ENCODE measurements around the gene MCMBP.

Gene MCMBP, protein sequence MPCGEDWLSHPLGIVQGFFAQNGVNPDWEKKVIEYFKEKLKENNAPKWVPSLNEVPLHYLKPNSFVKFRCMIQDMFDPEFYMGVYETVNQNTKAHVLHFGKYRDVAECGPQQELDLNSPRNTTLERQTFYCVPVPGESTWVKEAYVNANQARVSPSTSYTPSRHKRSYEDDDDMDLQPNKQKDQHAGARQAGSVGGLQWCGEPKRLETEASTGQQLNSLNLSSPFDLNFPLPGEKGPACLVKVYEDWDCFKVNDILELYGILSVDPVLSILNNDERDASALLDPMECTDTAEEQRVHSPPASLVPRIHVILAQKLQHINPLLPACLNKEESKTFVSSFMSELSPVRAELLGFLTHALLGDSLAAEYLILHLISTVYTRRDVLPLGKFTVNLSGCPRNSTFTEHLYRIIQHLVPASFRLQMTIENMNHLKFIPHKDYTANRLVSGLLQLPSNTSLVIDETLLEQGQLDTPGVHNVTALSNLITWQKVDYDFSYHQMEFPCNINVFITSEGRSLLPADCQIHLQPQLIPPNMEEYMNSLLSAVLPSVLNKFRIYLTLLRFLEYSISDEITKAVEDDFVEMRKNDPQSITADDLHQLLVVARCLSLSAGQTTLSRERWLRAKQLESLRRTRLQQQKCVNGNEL

GRCh38 chr10:119872610-119872859, at the start of gene MCMBP:
TSS of gene MCMBP (minus strand) at chr10:119872843. CDS start at chr10:119872584, 259 bp downstream.
- no peaks in the 10 kb centered on the region for H3K27me3 ChIP-seq (ENCODE audit: control insufficient read depth, insufficient read depth, low read length)
- TF ChIP-seq CTCF (IDR thresholded peaks at IDR 0.05): no peak
- no peaks in the 10 kb centered on the region for H3K36me3 ChIP-seq (ENCODE audit: control insufficient read depth, insufficient read depth, low read length)
- H3K4me1 ChIP-seq: peaks cover 4% of the 10 kb centered on the region
- peak within 1 kb of the TSS; percentile 73 for H3K4me3 ChIP-seq (ENCODE audit: low read depth, low read length)
- H2AFZ ChIP-seq: peak within 1 kb of the TSS; percentile 99
- peak within 1 kb of the TSS; percentile 93 for H3K27ac ChIP-seq
- peak within 1 kb of the TSS; percentile 83 for H3K9ac ChIP-seq
- peaks cover 29% of the 10 kb centered on the region for H3K79me2 ChIP-seq
- no peaks in the 10 kb centered on the region for H3K9me3 ChIP-seq (ENCODE audit: control insufficient read depth, low read length)
- H3K4me2 ChIP-seq (ENCODE audit: low read length): peak within 1 kb of the TSS; percentile 88

- Histone ChIP-seq H3K9me3 (ENCODE audit: control insufficient read depth, low read length) (no peaks in the 10 kb centered on the region), H3K4me3 (ENCODE audit: low read depth, low read length) (no peak overlapping the region), H3K36me3 (ENCODE audit: control insufficient read depth, insufficient read depth, low read length) (peaks cover 2% of the 10 kb centered on the region), H2AFZ (no peak overlapping the region), H3K9ac (no peak overlapping the region), H3K27ac (no peak overlapping the region), H3K4me2 (ENCODE audit: low read length) (no peak overlapping the region), H3K27me3 (ENCODE audit: control insufficient read depth, insufficient read depth, low read length) (no peaks in the 10 kb centered on the region), H3K4me1 (no peaks in the 10 kb centered on the region), H3K79me2 (no peaks in the 10 kb centered on the region)
- no peak for TF ChIP-seq CTCF (IDR thresholded peaks at IDR 0.05)
Measured at GRCh38 chr10:119919826-119920225, 47.2 kb upstream of the MCMBP start.

DNA sequence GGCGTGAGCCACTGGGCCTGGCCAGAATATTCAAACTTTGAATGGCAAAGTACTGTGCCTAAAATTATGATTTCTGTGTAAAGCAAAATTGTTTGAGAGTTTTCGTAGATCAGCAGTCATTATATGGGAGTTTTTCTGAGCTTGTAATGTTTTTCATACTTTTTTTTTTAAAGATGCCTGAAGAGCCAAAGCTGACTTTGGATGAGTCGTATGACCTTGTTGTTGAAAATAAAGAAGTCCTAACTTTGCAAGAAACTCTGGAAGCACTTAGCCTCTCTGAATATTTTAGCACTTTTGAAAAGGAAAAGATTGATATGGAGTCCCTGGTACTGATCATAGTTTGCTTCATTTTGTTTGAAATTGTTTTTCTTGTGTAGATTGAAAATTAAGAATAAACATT, 46.6 kb upstream of the MCMBP start:
- H3K4me3 ChIP-seq (ENCODE audit: low read depth, low read length): no peak overlapping the region
- TF ChIP-seq CTCF (IDR thresholded peaks at IDR 0.05): no peak
- peaks cover 2% of the 10 kb centered on the region for H3K36me3 ChIP-seq (ENCODE audit: control insufficient read depth, insufficient read depth, low read length)
- no peak overlapping the region for H2AFZ ChIP-seq
- no peak overlapping the region for H3K4me2 ChIP-seq (ENCODE audit: low read length)
- no peaks in the 10 kb centered on the region for H3K27me3 ChIP-seq (ENCODE audit: control insufficient read depth, insufficient read depth, low read length)
- H3K4me1 ChIP-seq: no peaks in the 10 kb centered on the region
- H3K9me3 ChIP-seq (ENCODE audit: control insufficient read depth, low read length): no peaks in the 10 kb centered on the region
- H3K27ac ChIP-seq: no peak overlapping the region
- H3K79me2 ChIP-seq: no peaks in the 10 kb centered on the region
- H3K9ac ChIP-seq: no peak overlapping the region

- H2AFZ ChIP-seq: no peak overlapping the region
- no peak overlapping the region for H3K4me3 ChIP-seq (ENCODE audit: low read depth, low read length)
- H3K9ac ChIP-seq: no peak overlapping the region
- H3K9me3 ChIP-seq (ENCODE audit: control insufficient read depth, low read length): no peaks in the 10 kb centered on the region
- H3K27ac ChIP-seq: no peak overlapping the region
- TF ChIP-seq CTCF (IDR thresholded peaks at IDR 0.05): no peak
- H3K4me2 ChIP-seq (ENCODE audit: low read length): no peak overlapping the region
- no peaks in the 10 kb centered on the region for H3K27me3 ChIP-seq (ENCODE audit: control insufficient read depth, insufficient read depth, low read length)
- H3K79me2 ChIP-seq: no peaks in the 10 kb centered on the region
- H3K36me3 ChIP-seq (ENCODE audit: control insufficient read depth, insufficient read depth, low read length): peaks cover 2% of the 10 kb centered on the region
- H3K4me1 ChIP-seq: no peaks in the 10 kb centered on the region
Measured at GRCh38 chr10:119917777-119918176, 45.1 kb upstream of the MCMBP start.

DNA sequence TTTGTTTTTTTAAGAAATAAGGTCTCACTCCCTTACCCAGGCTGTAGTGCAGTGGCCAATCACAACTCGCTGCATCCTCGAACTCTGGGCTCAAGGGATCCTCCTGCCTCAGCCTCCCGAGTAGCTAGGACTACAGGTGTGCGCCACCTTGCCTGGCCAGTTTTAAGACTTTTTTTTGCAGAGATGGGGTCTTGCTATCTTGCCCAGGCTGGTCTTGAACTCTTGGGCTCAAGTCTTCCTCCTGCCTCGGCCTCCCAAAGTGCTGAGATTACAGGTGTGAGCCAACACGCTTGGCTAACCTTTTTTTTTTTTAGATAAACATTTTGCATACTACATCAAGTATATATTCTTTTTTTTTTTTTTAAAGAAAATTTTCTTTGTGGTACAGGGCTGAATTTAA, 38.0 kb upstream of the MCMBP start:
- H3K4me1 ChIP-seq: no peaks in the 10 kb centered on the region
- H3K27me3 ChIP-seq (ENCODE audit: control insufficient read depth, insufficient read depth, low read length): no peaks in the 10 kb centered on the region
- no peak overlapping the region for H3K4me2 ChIP-seq (ENCODE audit: low read length)
- H3K79me2 ChIP-seq: no peaks in the 10 kb centered on the region
- no peaks in the 10 kb centered on the region for H3K9me3 ChIP-seq (ENCODE audit: control insufficient read depth, low read length)
- TF ChIP-seq CTCF (IDR thresholded peaks at IDR 0.05): no peak
- H3K36me3 ChIP-seq (ENCODE audit: control insufficient read depth, insufficient read depth, low read length): no peaks in the 10 kb centered on the region
- no peak overlapping the region for H3K27ac ChIP-seq
- H3K4me3 ChIP-seq (ENCODE audit: low read depth, low read length): no peak overlapping the region
- no peak overlapping the region for H2AFZ ChIP-seq
- no peak overlapping the region for H3K9ac ChIP-seq

All from parathyroid adenoma (tissue), 2 donors.